Neuronal stem cell (in vitro differentiated cells): ENCODE results near the gene B4GALNT3.

Experiments used
- DNase-seq: peaks from one replicate; pipeline ENCODE4 v3.0.0-alpha.2; 2013; ENCODE audit warnings: low spot score
- H2AFZ ChIP-seq: one replicate; pipeline ENCODE4 v1.6.1; 2013; ENCODE audit warnings: mild to moderate bottlenecking, low read length, inconsistent platforms
- H2AK5ac ChIP-seq: 2 replicates; pipeline ENCODE4 v1.6.1; 2013; ENCODE audit warnings: low read depth, mild to moderate bottlenecking, inconsistent platforms, low read length, moderate library complexity, mixed read lengths
- H2BK120ac ChIP-seq: 2 replicates; pipeline ENCODE4 v1.6.1; 2013; ENCODE audit warnings: low read depth, mild to moderate bottlenecking, inconsistent platforms, low read length, moderate library complexity, mixed read lengths
- H2BK12ac ChIP-seq: one replicate; pipeline ENCODE4 v1.6.1; 2013; ENCODE audit warnings: low read length, inconsistent platforms
- H2BK15ac ChIP-seq: 2 replicates; pipeline ENCODE4 v1.6.1; 2013; ENCODE audit warnings: mild to moderate bottlenecking, low read length, inconsistent platforms, mixed read lengths
- H2BK5ac ChIP-seq: one replicate; pipeline ENCODE4 v1.6.1; 2013; ENCODE audit warnings: inconsistent platforms, mild to moderate bottlenecking, low read length, moderate library complexity
- H3K14ac ChIP-seq: one replicate; pipeline ENCODE4 v1.6.1; 2013; ENCODE audit warnings: low read length, inconsistent platforms
- H3K18ac ChIP-seq: 2 replicates; pipeline ENCODE4 v1.6.1; 2013; ENCODE audit warnings: low read length, inconsistent platforms
- H3K23ac ChIP-seq: 2 replicates; pipeline ENCODE4 v1.6.1; 2013; ENCODE audit warnings: low read depth, mild to moderate bottlenecking, mixed read lengths, low read length, inconsistent platforms; ENCODE audit not compliant: poor library complexity
- H3K27ac ChIP-seq: replicated peaks from 3 replicates; pipeline ENCODE4 v1.5.1; 2013; ENCODE audit warnings: low read length, inconsistent platforms
- H3K27me3 ChIP-seq, 3 experiments: 2 replicates each; pipeline ENCODE4 v1.6.1; 2013; ENCODE audit warnings: low read length in 3 of 3, mild to moderate bottlenecking in 2 of 3, inconsistent platforms in 1 of 3, low read depth in 1 of 3, mixed read lengths in 1 of 3, moderate library complexity in 1 of 3; ENCODE audit not compliant: control insufficient read depth in 3 of 3, insufficient read depth in 3 of 3
- H3K36me3 ChIP-seq, 2 donors: replicated peaks in 1 of 2; 2 replicates each; pipeline ENCODE4 v1.6.1; 2013; ENCODE audit warnings: low read length in 2 of 2; ENCODE audit not compliant: control insufficient read depth in 2 of 2, insufficient read depth in 2 of 2
- H3K4ac ChIP-seq: 2 replicates; pipeline ENCODE4 v1.6.1; 2013; ENCODE audit warnings: inconsistent platforms, mild to moderate bottlenecking, low read length, moderate library complexity
- H3K4me1 ChIP-seq, 2 donors: 1 replicate in 1 of 2; 2 replicates in 1 of 2; pipeline ENCODE4 v1.6.1; 2013; ENCODE audit warnings: low read length in 2 of 2, low read depth in 1 of 2; ENCODE audit not compliant: control insufficient read depth in 2 of 2, insufficient read depth in 1 of 2
- H3K4me2 ChIP-seq: one replicate; pipeline ENCODE4 v1.6.1; 2013; ENCODE audit warnings: mild to moderate bottlenecking, low read length, inconsistent platforms; ENCODE audit not compliant: insufficient read depth, poor library complexity, severe bottlenecking
- H3K4me3 ChIP-seq, 2 donors: 2 replicates each; pipeline ENCODE4 v1.5.1; 2013; ENCODE audit warnings: low read length in 2 of 2, mild to moderate bottlenecking in 2 of 2, inconsistent platforms in 1 of 2, moderate library complexity in 1 of 2
- H3K79me1 ChIP-seq: one replicate; pipeline ENCODE4 v1.6.1; 2013; ENCODE audit warnings: low read depth, mild to moderate bottlenecking, inconsistent platforms, low read length, moderate library complexity
- H3K9ac ChIP-seq: one replicate; pipeline ENCODE4 v1.6.1; 2013; ENCODE audit warnings: mild to moderate bottlenecking, low read depth, low read length, inconsistent platforms; ENCODE audit not compliant: poor library complexity
- H3K9me3 ChIP-seq, 2 donors: replicated peaks in 1 of 2; 2 replicates each; pipeline versions ENCODE3 to v1.6.1; 2013; ENCODE audit warnings: low read length in 2 of 2, mild to moderate bottlenecking in 2 of 2, inconsistent platforms in 1 of 2, low read depth in 1 of 2, mixed read lengths in 1 of 2, moderate library complexity in 1 of 2; ENCODE audit not compliant: control insufficient read depth in 2 of 2, insufficient read depth in 1 of 2
- H4K8ac ChIP-seq: one replicate; pipeline ENCODE4 v1.6.1; 2013; ENCODE audit warnings: low read depth, mild to moderate bottlenecking, inconsistent platforms, low read length, moderate library complexity
- H4K91ac ChIP-seq: one replicate; pipeline ENCODE4 v1.6.1; 2013; ENCODE audit warnings: low read length, low read depth, mild to moderate bottlenecking, inconsistent platforms; ENCODE audit not compliant: poor library complexity
- WGBS, 2 donors: extraction: QIAGEN DNeasy Blood & Tissue Kit; methylation state at CpG; one replicate each; pipeline ENCODE4 v1.1.7; 2013; ENCODE audit warnings: missing lambda C conversion rate in 2 of 2, mixed read lengths in 1 of 2; ENCODE audit not compliant: insufficient read length in 2 of 2, insufficient replicate concordance in 1 of 2; ENCODE audit errors: extremely low coverage in 2 of 2; 5-methylcytosine and 5-hydroxymethylcytosine counted together

The B4GALNT3 gene

GRCh38 chr12:513446-513845 is 53.7 kb downstream of the B4GALNT3 start:
- Histone ChIP-seq H4K91ac (no peak overlapping the region), H3K4me1 (peaks cover 20 to 21% of the 10 kb centered on the region in 2 donors), H3K23ac (no peak overlapping the region), H3K9ac (no peak overlapping the region), H2AK5ac (no peak overlapping the region), H3K27ac (no peak overlapping the region), H2BK15ac (no peak overlapping the region), H3K18ac (no peak overlapping the region), H2BK120ac (no peak overlapping the region), H2AFZ (no peak overlapping the region), H3K9me3 (peaks cover 2 to 4% of the 10 kb centered on the region in 2 donors), H4K8ac (no peak overlapping the region), H3K4ac (no peak overlapping the region), H2BK5ac (no peak overlapping the region), H3K14ac (no peak overlapping the region), H3K4me3 (no peak overlapping the region), H3K27me3 (no peaks in the 10 kb centered on the region), H3K79me1 (no peaks in the 10 kb centered on the region), H2BK12ac (no peak overlapping the region), H3K4me2 (no peak overlapping the region), H3K36me3 (no peaks in the 10 kb centered on the region)
- no CpG with 5 or more reads among the region's 7 CpGs for WGBS, 2 donors
- DNase-seq = no peak

GRCh38 chr12:517538-517937 is 57.8 kb downstream of the B4GALNT3 start:
- Histone ChIP-seq H3K18ac (no peak overlapping the region), H2AFZ (no peak overlapping the region), H2BK15ac (no peak overlapping the region), H4K91ac (no peak overlapping the region), H3K14ac (no peak overlapping the region), H3K79me1 (no peaks in the 10 kb centered on the region), H3K4me3 (no peak overlapping the region), H3K4ac (no peak overlapping the region), H2BK5ac (no peak overlapping the region), H4K8ac (no peak overlapping the region), H3K27me3 (no peaks in the 10 kb centered on the region), H3K4me1 (no peaks in the 10 kb centered on the region), H3K9ac (no peak overlapping the region), H3K9me3 (peaks cover 2 to 4% of the 10 kb centered on the region in 2 donors), H2AK5ac (no peak overlapping the region), H2BK120ac (no peak overlapping the region), H3K27ac (no peak overlapping the region), H3K4me2 (no peak overlapping the region), H3K36me3 (no peaks in the 10 kb centered on the region), H2BK12ac (no peak overlapping the region), H3K23ac (no peak overlapping the region)
- no CpG with 5 or more reads among the region's 3 CpGs for WGBS, 2 donors
- no peak for DNase-seq

- H2BK120ac ChIP-seq = no peak overlapping the region
- no peaks in the 10 kb centered on the region for H3K79me1 ChIP-seq
- H2AK5ac ChIP-seq = no peak overlapping the region
- H3K4me1 ChIP-seq = peaks cover 0 to 3% of the 10 kb centered on the region in 2 donors
- H4K8ac ChIP-seq = no peak overlapping the region
- no peak overlapping the region for H3K18ac ChIP-seq
- no peak overlapping the region for H2BK15ac ChIP-seq
- H3K27ac ChIP-seq = no peak overlapping the region
- H3K4me2 ChIP-seq = no peak overlapping the region
- no peak overlapping the region for H3K4ac ChIP-seq
- no peaks in the 10 kb centered on the region for H3K27me3 ChIP-seq
- H2BK12ac ChIP-seq = no peak overlapping the region
- H3K23ac ChIP-seq = no peak overlapping the region
- no peak overlapping the region for H3K14ac ChIP-seq
- H3K4me3 ChIP-seq = no peak overlapping the region
- no peak overlapping the region for H3K9ac ChIP-seq
- H2BK5ac ChIP-seq = no peak overlapping the region
- no peak overlapping the region for H4K91ac ChIP-seq
- WGBS, 2 donors = no CpG with 5 or more reads among the region's 2 CpGs
- H3K36me3 ChIP-seq = no peaks in the 10 kb centered on the region
- H2AFZ ChIP-seq = no peak overlapping the region
- no peaks in the 10 kb centered on the region for H3K9me3 ChIP-seq
- no peak for DNase-seq
Observed at GRCh38 chr12:520119-520518, 60.4 kb downstream of the B4GALNT3 start.

- Histone ChIP-seq H3K18ac (no peak overlapping the region), H3K79me1 (no peaks in the 10 kb centered on the region), H3K27ac (no peak overlapping the region), H2AFZ (no peak overlapping the region), H2AK5ac (no peak overlapping the region), H3K4me1 (peaks cover 0 to 3% of the 10 kb centered on the region in 2 donors), H3K36me3 (no peaks in the 10 kb centered on the region), H3K4me2 (no peak overlapping the region), H3K9ac (no peak overlapping the region), H2BK15ac (no peak overlapping the region), H3K27me3 (no peaks in the 10 kb centered on the region), H4K8ac (no peak overlapping the region), H3K9me3 (no peaks in the 10 kb centered on the region), H3K23ac (no peak overlapping the region), H2BK120ac (no peak overlapping the region), H2BK5ac (no peak overlapping the region), H3K4ac (no peak overlapping the region), H2BK12ac (no peak overlapping the region), H3K14ac (no peak overlapping the region), H4K91ac (no peak overlapping the region), H3K4me3 (no peak overlapping the region)
- WGBS, 2 donors = no CpG with 5 or more reads among the region's 7 CpGs
- no peak for DNase-seq
Observed at GRCh38 chr12:522692-523378, 63.1 kb downstream of the B4GALNT3 start.
